GM21717 (cell line): ENCODE results near the gene MTNR1B.
A peak's percentile ranks its signal among the peaks of the same experiment; 100 is the strongest.

Experiments used
- ATAC-seq: cut with Tn5 transposase; IDR thresholded peaks from one replicate; pipeline ENCODE4 v1.9.1; 2021; ENCODE audit warnings: mild to moderate bottlenecking, moderate library complexity; ENCODE audit not compliant: unreplicated experiment

MTNR1B gene

DNA sequence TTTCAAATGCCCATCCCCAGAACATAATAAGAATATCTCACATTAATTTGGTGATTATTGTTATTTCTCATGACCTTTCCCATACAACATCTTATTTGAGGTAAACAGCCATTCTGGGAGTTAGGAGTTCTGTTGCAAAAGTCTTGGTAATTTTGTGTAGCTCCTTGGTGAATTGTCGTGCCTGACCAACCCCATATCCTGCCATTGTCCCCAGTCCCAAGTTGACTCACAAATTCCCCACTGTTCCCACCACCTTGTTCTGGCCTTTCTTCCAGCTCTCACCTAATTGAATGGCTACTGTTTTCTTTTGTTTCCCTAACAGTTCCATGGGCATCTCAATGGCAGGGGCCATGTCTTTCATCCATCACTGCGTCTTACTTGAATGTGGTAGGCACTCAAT is 8.0 kb downstream of the MTNR1B start:
- ATAC-seq: no peak

DNA sequence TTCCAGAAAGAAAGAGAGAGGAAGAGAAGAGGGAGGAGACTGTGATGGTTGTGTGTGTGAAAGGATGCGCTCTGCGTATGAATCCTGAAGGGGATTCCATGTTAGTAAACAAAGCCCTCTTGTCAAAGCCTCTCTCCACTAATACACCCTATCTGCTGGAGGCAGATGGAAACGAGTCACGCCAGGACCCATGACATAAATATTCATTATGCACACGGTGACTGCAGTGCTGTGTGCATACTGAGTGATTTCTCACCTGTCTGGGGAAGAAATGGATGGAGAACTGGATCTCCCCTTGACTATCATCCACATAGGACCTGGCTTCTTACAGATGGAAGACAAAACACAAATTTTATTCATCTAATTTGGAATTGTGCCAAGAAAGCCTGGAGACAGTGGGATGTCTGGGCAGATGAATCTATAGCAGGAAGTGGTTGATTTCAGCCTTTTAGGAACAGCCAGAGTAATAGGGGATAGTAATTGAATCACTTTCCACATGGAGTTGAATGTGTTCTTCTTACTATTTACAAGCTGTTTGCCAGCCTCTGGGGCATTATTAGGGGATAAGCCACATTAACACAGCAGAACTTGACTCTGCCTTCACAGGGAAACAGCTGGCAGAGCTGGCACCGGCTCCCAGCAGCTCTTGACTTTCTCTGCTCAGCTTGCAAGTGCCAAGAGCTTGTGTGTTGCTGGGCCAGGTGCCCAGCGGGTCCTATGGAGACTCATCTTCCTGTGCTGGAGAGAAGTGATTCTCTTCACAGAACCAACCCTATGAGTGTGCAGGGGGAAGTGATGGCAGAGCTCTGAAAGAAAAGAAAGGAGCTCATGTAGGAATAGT is 9.0 kb downstream of the MTNR1B start:
- ATAC-seq: no peak

DNA sequence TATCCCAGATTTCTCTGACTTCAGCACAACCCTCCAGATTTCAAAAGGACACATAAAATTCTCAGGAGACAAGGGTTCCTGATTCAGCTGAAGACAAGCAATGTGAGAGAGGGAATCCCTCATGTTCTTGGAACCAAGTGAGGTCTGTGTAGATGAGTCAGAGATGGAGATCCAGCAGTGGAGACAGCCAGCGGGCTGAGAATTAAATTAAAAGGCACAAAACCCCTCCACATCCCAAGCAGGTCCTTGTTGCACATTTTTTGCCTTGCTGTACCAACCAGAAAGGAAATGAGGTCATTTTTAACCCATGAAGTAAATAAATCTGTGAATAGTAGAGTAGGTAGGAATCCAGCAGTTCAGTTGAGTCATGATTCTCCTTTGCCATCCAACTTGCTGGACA is 9.7 kb downstream of the MTNR1B start:
- ATAC-seq: no peak

DNA sequence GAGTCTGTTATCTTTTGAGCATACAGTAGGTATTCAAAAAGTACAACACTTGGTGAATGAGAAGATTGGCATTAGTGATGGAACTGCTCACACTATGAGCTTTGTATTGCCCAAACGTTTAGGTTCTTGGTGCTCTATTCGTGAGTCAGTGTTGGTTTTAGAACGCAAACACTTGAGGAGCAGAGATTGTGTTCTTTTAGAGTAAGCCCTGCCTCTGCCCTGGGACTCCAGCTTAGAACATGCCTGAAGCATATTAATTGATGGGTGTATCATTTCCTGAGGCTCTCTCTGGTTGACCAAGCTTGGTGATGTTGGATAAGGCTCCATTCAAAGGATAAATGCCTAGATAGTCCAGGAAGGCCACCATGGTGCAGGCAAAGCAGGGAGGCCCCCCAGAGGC is 10.9 kb downstream of the MTNR1B start:
- no peak for ATAC-seq

DNA sequence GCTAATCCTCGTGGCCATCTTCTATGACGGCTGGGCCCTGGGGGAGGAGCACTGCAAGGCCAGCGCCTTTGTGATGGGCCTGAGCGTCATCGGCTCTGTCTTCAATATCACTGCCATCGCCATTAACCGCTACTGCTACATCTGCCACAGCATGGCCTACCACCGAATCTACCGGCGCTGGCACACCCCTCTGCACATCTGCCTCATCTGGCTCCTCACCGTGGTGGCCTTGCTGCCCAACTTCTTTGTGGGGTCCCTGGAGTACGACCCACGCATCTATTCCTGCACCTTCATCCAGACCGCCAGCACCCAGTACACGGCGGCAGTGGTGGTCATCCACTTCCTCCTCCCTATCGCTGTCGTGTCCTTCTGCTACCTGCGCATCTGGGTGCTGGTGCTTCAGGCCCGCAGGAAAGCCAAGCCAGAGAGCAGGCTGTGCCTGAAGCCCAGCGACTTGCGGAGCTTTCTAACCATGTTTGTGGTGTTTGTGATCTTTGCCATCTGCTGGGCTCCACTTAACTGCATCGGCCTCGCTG is 12.1 kb downstream of the MTNR1B start:
- no peak for ATAC-seq

DNA sequence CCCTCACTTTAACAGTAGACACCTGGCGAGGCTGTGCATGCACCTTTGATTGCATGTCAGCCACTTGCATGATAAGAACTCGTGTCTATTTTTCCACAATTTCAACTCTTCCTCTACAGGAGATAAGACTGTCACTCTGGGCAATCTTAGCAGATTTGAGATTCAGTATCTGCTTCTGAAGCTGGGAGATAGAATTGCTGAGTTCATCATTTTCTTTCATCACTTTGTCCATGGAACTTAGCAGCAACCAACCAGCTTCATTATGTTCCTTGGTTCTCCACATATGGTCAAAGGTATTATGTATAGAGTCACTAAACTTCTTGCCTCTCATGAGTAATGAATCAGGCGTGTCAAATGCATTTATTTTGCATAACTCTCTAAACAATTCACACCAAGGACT is 17.1 kb downstream of the MTNR1B start:
- no peak for ATAC-seq

DNA sequence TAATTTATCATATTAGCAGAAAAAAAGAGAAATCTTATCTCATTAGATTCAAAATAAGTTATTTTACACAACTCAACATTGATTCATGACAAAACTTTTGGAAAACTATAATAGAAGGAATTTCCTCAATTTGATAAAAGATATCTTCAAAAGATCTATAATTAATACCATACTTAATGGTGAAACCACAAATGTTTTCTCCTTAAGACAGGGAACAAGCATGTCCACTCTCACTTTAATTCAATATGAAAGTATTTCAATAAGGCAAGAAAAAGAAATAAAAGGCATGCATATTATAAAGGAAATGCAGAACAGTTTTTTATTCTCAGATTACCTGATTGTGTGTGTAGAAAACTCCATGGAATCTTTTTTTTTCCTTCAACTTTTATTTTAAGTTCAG is 23.6 kb downstream of the MTNR1B start:
- ATAC-seq: no peak

DNA sequence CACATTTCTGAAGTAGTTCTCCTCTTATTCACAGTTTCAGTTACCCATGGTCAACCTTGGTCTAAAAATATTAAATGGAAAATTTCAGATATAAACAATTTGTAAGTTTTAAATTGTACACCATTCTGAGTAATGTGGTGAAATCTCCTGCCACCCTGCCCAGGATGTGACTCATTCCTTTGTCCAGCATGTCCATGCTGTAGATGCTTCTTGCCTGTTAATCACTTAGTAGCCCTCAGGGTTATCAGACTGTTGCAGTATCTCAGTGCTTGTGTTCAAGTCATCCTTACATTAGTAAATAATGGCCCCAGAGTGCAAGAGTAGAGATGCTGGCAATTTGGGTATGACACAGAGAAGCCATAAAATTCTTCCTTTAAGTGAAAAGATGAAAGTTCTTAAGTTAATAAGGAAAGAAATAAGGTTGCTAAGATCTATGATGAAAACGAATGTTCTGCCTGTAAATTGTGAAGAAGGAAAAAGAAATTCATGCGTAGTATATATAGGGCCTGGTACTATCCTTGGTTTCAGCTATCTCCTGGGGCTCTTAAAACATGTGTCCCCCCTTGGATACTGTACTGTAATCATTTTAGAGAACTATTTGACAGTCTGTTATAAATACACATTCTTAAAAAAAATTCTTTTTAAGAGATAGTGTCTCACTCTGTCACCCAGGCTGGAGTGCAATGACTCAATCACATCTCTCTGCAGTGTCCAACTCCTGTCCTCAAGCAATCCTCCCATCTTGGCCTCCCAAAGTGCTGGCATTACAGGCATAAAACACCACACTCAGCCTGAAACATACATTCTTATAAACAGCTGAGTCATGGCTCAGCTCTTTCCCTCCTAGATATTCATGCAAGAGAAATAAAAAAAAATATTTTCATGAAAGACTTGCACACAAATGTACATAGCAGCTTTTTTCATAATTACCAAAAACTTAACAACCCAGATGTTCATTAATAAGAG is 31.3 kb downstream of the MTNR1B start:
- ATAC-seq: no peak

DNA sequence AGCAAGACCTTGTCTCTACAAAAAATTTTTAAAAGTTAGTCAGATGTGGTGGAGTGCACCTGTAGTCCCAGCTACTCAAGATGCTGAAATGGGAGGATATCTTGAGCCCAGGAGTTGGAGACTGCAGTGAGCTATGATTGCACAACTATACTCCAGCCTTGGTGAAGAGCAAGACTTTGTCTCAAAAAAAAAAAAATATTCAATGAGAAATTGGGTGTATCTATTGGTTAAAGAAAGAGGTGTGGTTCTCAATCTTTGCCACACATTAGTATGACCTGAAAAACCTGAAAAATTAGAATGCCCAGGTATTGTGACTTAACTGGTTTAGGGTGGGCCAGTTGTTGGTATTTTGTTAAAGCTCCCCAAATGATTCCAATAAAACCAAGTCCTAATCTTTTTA is 32.4 kb downstream of the MTNR1B start:
- no peak for ATAC-seq

DNA sequence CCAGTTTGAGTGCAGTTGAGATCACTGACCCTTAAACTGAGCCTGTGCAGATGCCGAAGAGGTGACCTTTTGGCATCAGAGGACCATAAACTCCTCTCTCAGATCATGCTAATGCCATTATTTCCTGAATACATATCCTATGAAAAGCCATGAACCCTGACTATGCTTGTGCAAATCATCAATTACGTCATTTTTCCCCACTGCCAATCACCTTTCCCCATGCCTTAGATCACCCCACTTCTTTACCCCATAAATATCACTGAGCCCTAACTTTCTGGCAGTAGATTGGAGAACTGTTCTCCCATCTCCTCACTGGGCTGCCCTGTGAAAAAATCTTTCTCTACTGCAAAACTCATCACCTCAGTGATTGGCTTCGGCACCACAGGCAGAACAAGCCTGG is 32.9 kb downstream of the MTNR1B start:
- no peak for ATAC-seq

DNA sequence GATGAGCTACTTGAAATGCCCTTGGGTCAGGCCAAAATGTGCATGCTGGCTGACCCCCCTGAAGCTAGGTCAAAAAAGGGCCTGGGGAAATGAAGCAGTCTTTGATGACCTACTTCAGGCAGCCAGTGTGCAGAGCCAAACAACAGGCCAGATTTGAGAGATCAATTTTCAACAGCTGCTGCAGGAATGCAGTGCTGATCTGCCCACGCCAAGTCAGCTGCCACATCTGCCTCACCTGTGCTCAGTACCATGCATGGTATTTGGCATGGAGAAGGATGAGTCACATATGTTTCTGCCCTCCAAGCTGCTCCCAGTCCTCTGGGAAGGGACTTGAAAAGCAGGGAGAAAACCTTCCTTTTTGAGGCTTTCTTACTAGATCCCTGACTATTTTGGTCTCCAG is 35.8 kb downstream of the MTNR1B start:
- ATAC-seq: no peak

DNA sequence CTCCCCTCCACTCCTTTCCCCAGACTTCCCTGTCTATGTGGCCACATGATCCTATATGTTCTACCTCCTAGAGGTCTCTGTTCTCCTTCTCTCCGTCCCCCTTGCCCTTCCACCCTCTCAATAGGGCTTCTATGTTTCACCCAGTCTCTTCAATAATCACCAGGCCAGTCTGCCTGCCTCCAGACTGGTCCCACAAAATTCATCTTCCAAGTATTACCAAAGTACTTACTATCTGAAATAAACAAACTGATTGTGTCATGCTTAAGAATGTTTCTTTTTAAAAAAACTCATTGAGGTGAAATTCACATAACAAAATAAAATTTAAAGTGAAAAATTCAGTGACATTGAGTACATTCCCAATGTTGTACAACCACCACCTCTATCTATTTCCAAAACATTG is 44.2 kb downstream of the MTNR1B start:
- ATAC-seq: no peak

DNA sequence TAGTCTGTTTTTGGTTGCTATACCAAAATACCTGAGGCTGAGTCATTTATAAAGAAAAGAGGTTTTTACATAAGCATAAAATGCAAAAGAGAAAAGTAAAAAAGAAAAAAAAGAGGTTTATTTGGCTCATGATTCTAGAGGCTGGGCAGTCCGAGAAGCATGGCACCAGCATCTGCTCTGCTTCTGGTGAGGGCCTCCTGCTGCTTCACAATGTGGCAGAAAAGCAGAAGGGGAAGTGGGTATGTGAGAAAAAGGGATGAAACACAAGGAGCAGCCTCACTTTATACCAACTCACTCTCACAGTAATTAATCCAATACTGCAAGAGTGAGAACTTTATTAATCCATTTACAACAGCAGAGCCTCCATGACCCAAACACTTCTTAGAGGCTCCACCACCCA is 47.1 kb downstream of the MTNR1B start:
- no peak for ATAC-seq

DNA sequence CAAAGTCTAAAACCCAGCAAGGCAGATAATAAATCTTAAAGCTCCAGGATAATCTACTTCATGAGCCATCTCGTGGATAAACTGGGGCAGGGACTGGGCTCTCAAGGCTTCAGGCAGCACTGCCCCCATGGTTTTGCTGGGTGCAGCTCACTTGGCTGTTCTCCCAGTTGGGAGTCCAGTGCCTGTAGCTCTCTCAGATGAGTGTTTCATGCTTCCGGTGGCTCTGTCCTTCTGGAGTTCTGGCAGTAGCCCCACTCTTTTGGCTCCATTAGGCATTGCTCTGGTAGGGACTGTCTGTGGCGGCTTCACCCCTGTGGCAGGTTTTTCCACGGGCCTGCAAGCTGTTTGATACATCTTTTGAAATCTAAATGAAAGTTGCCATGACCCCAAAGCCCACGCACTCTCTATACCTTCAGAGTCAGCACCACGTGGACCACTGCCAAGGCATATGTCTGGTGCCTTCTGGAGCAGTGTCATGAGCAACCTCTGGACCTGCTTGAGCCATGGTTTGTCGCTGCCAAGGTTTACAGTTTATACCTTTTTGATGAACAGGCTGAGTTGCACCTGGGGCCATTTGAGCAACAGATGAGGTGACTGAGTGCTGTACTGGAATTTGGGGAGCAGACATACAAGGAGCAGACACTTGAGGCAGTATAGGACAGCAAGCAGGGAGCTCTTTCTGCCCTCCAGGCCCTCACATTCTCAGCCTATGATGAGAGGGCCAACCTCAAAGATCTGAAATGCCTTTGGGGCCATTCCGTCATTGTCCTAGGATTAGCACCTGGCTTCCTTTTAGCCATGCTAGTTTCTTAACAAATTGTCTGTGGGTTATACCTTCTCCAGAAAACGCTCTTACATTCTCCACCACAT is 48.6 kb downstream of the MTNR1B start:
- ATAC-seq: no peak

DNA sequence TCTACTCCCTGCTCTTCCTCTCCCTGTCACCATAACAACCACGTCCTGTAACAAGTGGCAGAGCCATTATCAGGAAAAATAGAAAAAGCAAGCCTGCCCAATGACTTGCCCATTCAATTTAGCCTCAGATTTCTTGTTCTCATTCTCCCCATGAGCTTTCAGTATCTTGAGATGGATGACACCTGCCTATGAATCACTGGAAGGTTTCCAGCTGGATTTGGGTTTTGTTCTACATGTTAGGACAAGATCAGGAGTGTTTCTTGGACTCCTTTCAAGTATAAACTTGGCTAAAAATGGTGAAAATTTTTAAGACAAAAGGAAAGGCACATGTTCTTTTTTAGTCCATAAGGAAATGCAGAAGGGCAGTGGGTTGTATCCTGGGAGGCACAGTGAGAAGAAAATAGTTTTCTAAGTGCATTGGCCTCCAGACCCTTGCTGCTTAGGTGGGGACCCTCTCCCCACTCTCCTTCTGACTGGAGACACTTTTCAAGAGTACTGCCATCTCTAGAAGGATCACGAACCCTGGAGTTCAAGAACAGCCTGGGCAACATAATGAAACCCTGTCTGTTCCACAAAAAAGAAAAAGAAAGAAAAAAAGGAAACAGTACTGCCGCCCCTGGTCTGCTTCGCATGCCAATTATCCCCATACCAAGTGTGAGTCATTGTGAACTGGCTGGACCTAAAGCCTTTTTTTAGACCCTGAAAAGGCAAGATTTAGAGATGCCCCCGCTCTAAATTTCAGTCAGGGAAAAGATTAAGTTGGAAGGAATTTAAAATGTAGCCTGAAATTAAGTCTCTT is 51.0 kb downstream of the MTNR1B start:
- ATAC-seq: peak; percentile 48

DNA sequence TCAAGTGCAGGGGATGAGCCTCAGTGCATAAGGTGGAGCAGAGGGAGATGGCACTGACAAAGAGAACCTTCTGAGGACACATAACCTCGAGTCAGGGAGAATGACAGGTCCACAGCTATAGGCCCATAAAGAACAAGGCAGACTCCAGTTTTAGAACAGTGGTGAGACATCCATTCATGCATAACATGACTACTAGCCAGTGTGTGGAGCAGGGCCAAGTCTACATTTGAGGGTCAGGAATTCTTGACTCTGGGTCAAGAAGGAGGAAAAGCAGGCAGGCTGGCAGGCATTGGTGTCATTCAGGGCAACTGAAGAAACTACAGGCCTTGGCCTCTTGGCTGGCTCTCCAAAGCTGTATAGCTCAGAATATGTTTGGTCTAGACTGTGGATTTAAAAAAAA is 54.9 kb downstream of the MTNR1B start:
- no peak for ATAC-seq

DNA sequence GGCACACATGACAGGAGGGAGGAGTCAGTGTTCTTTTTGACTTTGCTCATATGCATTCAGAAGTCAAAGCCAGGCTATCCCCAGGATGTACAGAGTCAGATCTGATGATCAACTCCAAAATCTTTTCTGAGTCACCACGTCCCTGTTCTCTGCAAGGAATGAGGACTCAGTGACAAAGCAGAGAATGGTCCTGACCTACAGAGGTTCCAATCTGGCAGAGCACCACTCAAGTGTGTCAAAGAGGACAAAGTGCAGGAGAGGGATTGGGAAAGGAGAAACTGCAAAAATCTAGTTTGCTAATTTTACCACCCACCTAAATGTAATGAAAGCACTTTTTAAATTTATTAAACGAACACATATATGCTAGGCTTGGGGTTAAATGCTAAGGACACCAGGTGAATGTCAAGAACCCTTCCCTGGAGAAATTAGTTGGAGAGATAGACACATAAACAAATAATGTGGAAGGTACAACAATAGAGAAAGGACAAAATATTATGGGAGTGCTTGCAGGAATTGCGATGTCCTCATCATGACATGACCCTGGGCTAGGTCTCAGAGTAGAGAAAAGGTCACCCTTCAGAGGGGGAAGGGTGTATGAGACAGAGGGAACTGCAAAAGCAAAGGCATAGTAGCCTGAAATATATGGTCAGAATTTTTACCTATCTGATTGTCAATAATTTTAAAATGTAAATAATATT is 56.3 kb downstream of the MTNR1B start:
- no peak for ATAC-seq

DNA sequence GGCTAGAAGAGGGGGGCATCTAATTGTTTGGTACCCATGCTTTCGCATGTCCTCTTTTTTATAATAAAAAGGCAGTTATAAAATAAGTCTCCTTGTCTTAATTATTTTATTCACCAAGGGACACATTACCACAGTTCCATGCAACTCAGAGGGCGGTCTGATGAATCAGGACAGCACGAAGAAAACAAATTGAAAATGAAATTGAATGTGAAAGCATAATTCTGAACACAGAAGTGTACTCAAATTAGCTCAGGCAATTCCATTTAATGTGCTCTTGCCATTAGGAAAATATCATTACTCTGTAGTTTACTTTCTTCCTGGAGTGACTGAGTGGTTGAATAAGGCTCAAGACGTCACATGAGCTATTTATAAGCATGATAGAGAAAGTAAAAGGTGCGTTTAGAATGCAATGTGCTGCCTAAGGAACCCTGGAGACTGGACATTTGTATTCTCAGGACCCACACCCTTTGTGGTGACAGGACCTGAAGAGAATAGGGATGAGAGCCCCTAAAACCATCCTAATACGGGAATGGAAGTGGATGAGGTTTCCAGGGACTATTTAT is 59.6 kb downstream of the MTNR1B start:
- ATAC-seq: peak; percentile 88

DNA sequence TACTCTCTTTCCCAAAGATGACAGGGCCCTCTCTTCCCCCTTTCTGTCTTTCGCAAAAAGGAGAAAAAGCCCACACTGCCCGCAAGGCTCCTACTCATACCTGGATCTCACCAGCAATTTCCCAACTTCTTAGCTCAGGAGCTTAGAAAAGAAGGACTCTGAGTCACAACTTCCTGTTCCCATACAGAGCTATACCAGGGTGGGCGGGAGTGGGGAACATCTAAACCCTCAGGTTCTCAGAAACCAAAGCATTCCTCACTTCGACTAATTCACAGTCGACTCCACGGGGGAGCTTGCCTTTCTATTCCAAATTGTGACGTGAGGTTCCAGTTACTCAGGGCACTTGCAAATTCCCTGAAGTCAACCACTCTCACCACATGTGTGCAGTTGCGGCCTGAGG is 61.9 kb downstream of the MTNR1B start:
- ATAC-seq: no peak
